ENCODE measurements around the gene DENND2D. TPM values are rescaled to one million over a fixed set of nuclear protein-coding genes. Genes with fewer than 3 reads are reported as not detected.
A peak's percentile ranks its signal among the peaks of the same experiment; 100 is the strongest.

DENND2D gene
- total and polyA plus RNA-seq, 10 of the 15 experiments (the other 5 are each of a cell fraction or from before 2014, with no cell fraction given), result 149 to 375 (median 172) TPM

- no peak for FAIRE-seq
- TF ChIP-seq POU2F2 (IDR thresholded peaks at IDR 0.05; ENCODE audit: borderline replicate concordance, low read depth, low read length) (peak; percentile 47; the same call in 1 of the 3 replicates), BCL11A (IDR thresholded peaks at IDR 0.05; ENCODE audit: low read depth, low read length) (peak; percentile 43; the same call in 1 of the 2 replicates), SUPT20H (IDR thresholded peaks at IDR 0.05; ENCODE audit: borderline replicate concordance, control insufficient read depth, low read depth, low read length) (no peak), EP300 (IDR thresholded peaks at IDR 0.05; ENCODE audit: borderline replicate concordance in 1 of 2, control insufficient read depth in 1 of 2, low read depth in 2 of 2, low read length in 2 of 2) (0 out of 4 replicates have a peak, but pooled peaks of 1 of the 2 experiments have one; percentile 34), POLR2A (IDR thresholded peaks at IDR 0.05; ENCODE audit: low read depth, low read length) (no peak), IRF3 (IDR thresholded peaks at IDR 0.05) (no peak), MLLT1 (IDR thresholded peaks at IDR 0.05) (peak; percentile 60), ZBTB33 (IDR thresholded peaks at IDR 0.05) (no peak), ZNF274 (IDR thresholded peaks at IDR 0.05; ENCODE audit: insufficient read depth, insufficient read length) (no peak), ZZZ3 (IDR thresholded peaks at IDR 0.05; ENCODE audit: control insufficient read depth, insufficient read length, low read depth) (no peak), MTA3 (IDR thresholded peaks at IDR 0.05; ENCODE audit: borderline replicate concordance, low read length) (no peak), JUNB (IDR thresholded peaks at IDR 0.05) (no peak), RELA (IDR thresholded peaks at IDR 0.05; ENCODE audit: borderline replicate concordance, partially characterized antibody) (no peak), SMC3 (IDR thresholded peaks at IDR 0.05; ENCODE audit: borderline replicate concordance, low read length) (no peak)
- TF ChIP-seq, protein P1, sequence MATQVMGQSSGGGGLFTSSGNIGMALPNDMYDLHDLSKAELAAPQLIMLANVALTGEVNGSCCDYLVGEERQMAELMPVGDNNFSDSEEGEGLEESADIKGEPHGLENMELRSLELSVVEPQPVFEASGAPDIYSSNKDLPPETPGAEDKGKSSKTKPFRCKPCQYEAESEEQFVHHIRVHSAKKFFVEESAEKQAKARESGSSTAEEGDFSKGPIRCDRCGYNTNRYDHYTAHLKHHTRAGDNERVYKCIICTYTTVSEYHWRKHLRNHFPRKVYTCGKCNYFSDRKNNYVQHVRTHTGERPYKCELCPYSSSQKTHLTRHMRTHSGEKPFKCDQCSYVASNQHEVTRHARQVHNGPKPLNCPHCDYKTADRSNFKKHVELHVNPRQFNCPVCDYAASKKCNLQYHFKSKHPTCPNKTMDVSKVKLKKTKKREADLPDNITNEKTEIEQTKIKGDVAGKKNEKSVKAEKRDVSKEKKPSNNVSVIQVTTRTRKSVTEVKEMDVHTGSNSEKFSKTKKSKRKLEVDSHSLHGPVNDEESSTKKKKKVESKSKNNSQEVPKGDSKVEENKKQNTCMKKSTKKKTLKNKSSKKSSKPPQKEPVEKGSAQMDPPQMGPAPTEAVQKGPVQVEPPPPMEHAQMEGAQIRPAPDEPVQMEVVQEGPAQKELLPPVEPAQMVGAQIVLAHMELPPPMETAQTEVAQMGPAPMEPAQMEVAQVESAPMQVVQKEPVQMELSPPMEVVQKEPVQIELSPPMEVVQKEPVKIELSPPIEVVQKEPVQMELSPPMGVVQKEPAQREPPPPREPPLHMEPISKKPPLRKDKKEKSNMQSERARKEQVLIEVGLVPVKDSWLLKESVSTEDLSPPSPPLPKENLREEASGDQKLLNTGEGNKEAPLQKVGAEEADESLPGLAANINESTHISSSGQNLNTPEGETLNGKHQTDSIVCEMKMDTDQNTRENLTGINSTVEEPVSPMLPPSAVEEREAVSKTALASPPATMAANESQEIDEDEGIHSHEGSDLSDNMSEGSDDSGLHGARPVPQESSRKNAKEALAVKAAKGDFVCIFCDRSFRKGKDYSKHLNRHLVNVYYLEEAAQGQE (IDR thresholded peaks at IDR 0.05; ENCODE audit: low read depth, low read length), result no peak
Observed at GRCh38 chr1:111204983-111205713, 4.7 kb upstream of the DENND2D start.

More at GRCh38 chr1:111204983-111205713, 4.7 kb upstream of the DENND2D start:
- intact Hi-C loops (cut with micrococcal nuclease; ENCODE audit: unreplicated experiment) (loop anchor here (1.0 to 5.0 kb wide), 4 partner anchors 11 to 412 kb away; partner anchors contain the start of genes CD53 and RAP1A), in situ Hi-C loops (cut with MboI) (no loop called here)
- Histone ChIP-seq H3K27ac (ENCODE audit: control insufficient read depth, insufficient read depth) (peak overlapping the region; percentile 92), H3K79me2 (ENCODE audit: control insufficient read depth, insufficient read depth, low read length) (peaks cover 45% of the 10 kb centered on the region), H3K36me3 (ENCODE audit: control insufficient read depth in 2 of 2, insufficient read depth in 2 of 2, low read length in 1 of 2) (no peaks in the 10 kb centered on the region), H3K4me2 (ENCODE audit: control insufficient read depth, insufficient read depth) (peak overlapping the region; percentile 98), H2AFZ (ENCODE audit: control insufficient read depth, low read depth, low read length) (no peak overlapping the region; the same call in 1 of the 2 replicates), H3K4me1 (ENCODE audit: control insufficient read depth, insufficient read depth, low read length) (peaks cover 39% of the 10 kb centered on the region), H3K4me3 (peak overlapping the region; percentile 87), H3K9me3 (replicated peaks; ENCODE audit: control insufficient read depth, insufficient read depth, low read length) (no peaks in the 10 kb centered on the region), H3K9ac (ENCODE audit: control insufficient read depth, insufficient read depth, low read length) (peak overlapping the region; percentile 93), H3K27me3 (replicated peaks in 1 of 2; ENCODE audit: control insufficient read depth in 2 of 2, insufficient read depth in 2 of 2, low read length in 1 of 2) (no peaks in the 10 kb centered on the region), H4K20me1 (ENCODE audit: control insufficient read depth, insufficient read depth) (no peaks in the 10 kb centered on the region)
- DNase-seq (ENCODE audit: low read depth, low spot score), result no peak
- ChIA-PET RAD21 (ENCODE audit: unreplicated experiment) (interaction anchor here (15.0 kb wide), 1 partner anchor 13 kb away, joined by 542 read pairs; no protein-coding TSS in a partner anchor), SMC1A (ENCODE audit: uncharacterized antibody, unreplicated experiment) (interaction anchor here (2.1 kb wide), 2 partner anchors 11 to 15 kb away, joined by 19 to 24 read pairs; no protein-coding TSS in a partner anchor), POLR2A (interaction anchor here (2.0 to 2.1 kb wide), 2 partner anchors 10 to 15 kb away, joined by 20 to 27 read pairs; no protein-coding TSS in a partner anchor), CTCF (interaction anchor here (14.9 kb wide), 1 partner anchor 13 kb away, joined by 239 read pairs; no protein-coding TSS in a partner anchor)
- ATAC-seq, result 0 out of 3 replicates have a peak, but pooled peaks have one; percentile 1
- WGBS (ENCODE audit: insufficient coverage, insufficient replicate concordance, low lambda C conversion rate, missing lambda C conversion rate), result 34% methylated on average over 9 of the region's 9 CpGs
- BruUV-seq (replicated peaks), result no TSS peak
